OCI-LY7 (cell line): ENCODE results near the gene SUMO4. TPM values are rescaled to one million over a fixed set of nuclear protein-coding genes. Genes with fewer than 3 reads are reported as not detected.

Experiments
- BruUV-seq: library from RNA; stranded (reverse); fragments of 400-500 nt; replicated peaks from 2 replicates; lab custom pipeline; 2021; lab: Mats Ljungman, UMichigan
- CTCF ChIA-PET: fragments of 300-600 bp; sonication (Branson Sonifier 250); formaldehyde crosslinking; loops from one replicate; lab custom pipeline; 2022; ENCODE audit warnings: antibody characterized with exemption; ENCODE audit not compliant: unreplicated experiment; lab: Charles Lee
- POLR2A ChIA-PET: fragments of 300-600 bp; sonication (Branson Sonifier 250); formaldehyde crosslinking; loops from one replicate; lab custom pipeline; 2022; ENCODE audit warnings: antibody characterized with exemption; lab: Charles Lee
- DNase-seq: peaks from one replicate; pipeline ENCODE4 v3.0.0-alpha.2; 2015; ENCODE audit warnings: low spot score
- H2AFZ ChIP-seq: fragments of 200-600 bp; sonication (generic), shearing (Covaris generic); 2 replicates; pipeline ENCODE4 v1.6.1; 2014; ENCODE audit warnings: mild to moderate bottlenecking, antibody characterized with exemption, low read length, moderate library complexity
- H3K27ac ChIP-seq: fragments of 200-600 bp; sonication (generic); 2 replicates; pipeline ENCODE4 v1.5.1; 2014; ENCODE audit warnings: mixed run types, low read depth, mild to moderate bottlenecking, moderate library complexity, low read length, inconsistent platforms; ENCODE audit not compliant: poor library complexity, severe bottlenecking
- H3K36me3 ChIP-seq: fragments of 200-600 bp; sonication (generic); 2 replicates; pipeline ENCODE4 v1.6.1; 2014; ENCODE audit warnings: mild to moderate bottlenecking, antibody characterized with exemption, low read length, moderate library complexity, mixed read lengths; ENCODE audit not compliant: insufficient read depth
- H3K4me1 ChIP-seq: fragments of 200-600 bp; sonication (generic); 2 replicates; pipeline ENCODE4 v1.5.1; 2014; ENCODE audit warnings: mild to moderate bottlenecking, low read length; ENCODE audit not compliant: insufficient read depth, poor library complexity, severe bottlenecking
- H3K4me2 ChIP-seq: fragments of 200-600 bp; sonication (generic); 2 replicates; pipeline ENCODE4 v1.6.1; 2014; ENCODE audit warnings: mild to moderate bottlenecking, low read length
- H3K4me3 ChIP-seq: fragments of 200-600 bp; sonication (generic); 2 replicates; pipeline ENCODE4 v1.5.1; 2014; ENCODE audit warnings: mild to moderate bottlenecking, low read depth, low read length; ENCODE audit not compliant: poor library complexity, severe bottlenecking
- H3K79me2 ChIP-seq: fragments of 200-600 bp; sonication (generic); 2 replicates; pipeline ENCODE4 v1.6.1; 2016; ENCODE audit warnings: low read depth, mild to moderate bottlenecking, low read length, moderate library complexity, mixed read lengths; ENCODE audit not compliant: insufficient read depth
- H3K9me2 ChIP-seq: fragments of 200-600 bp; sonication (generic); 2 replicates; pipeline ENCODE4 v1.6.1; 2016; ENCODE audit warnings: mild to moderate bottlenecking, low read length, mixed read lengths; ENCODE audit not compliant: insufficient read depth
- H3K9me3 ChIP-seq: fragments of 200-600 bp; sonication (generic); 2 replicates; pipeline ENCODE4 v1.6.1; 2014; ENCODE audit warnings: mild to moderate bottlenecking, mixed run types, low read length, mixed read lengths
- H4K20me1 ChIP-seq: fragments of 200-600 bp; sonication (generic); 2 replicates; pipeline ENCODE4 v1.6.1; 2014; ENCODE audit warnings: mild to moderate bottlenecking, antibody characterized with exemption, low read length, moderate library complexity, mixed read lengths; ENCODE audit not compliant: insufficient read depth
- CTCF ChIP-seq: fragments of 200-600 bp; sonication (generic); conservative IDR thresholded peaks from 2 replicates; pipeline ENCODE4 v1.5.1; 2014; ENCODE audit warnings: mild to moderate bottlenecking, antibody characterized with exemption, low read length, moderate library complexity, mixed read lengths
- EZH2phosphoT487 ChIP-seq: fragments of 200-600 bp; sonication (generic); IDR thresholded peaks from 2 replicates; pipeline ENCODE4 v1.6.1; 2018; ENCODE audit warnings: low read depth, borderline replicate concordance, mild to moderate bottlenecking, mixed run types, antibody characterized with exemption, low read length, moderate library complexity, mixed read lengths
- intact Hi-C: fragments of 100-400 bp; cut with micrococcal nuclease; formaldehyde crosslinking; loops from one replicate; pipeline ENCODE4 v1.10.0; 2022; ENCODE audit not compliant: unreplicated experiment
- total RNA-seq, 2 experiments: library from RNA; depleted of rRNA in 1 of 2; stranded (reverse); fragments of >200 nt in 1 of 2; shearing (Covaris generic) in 1 of 2; gene quantifications; 2 replicates each; pipeline ENCODE4 v1.2.3, GENCODE V29; 2014 to 2022

Gene SUMO4
- total RNA-seq, 2 experiments from 2014 or later, result 3.2 to 3.6 TPM

- no peaks in the 10 kb centered on the region for H3K36me3 ChIP-seq
- ChIA-PET CTCF (interaction anchor here (0.7 to 1.4 kb wide), 3 partner anchors 32 to 402 kb away, joined by 3 to 5 read pairs (median 3); partner anchors contain the start of gene ZC3H12D), POLR2A (interaction anchor here (0.5 to 1.0 kb wide), 3 partner anchors 34 to 95 kb away, joined by 3 read pairs; no protein-coding TSS in a partner anchor)
- no peak overlapping the region for H2AFZ ChIP-seq
- no peaks in the 10 kb centered on the region for H3K9me2 ChIP-seq
- DNase-seq, result no peak
- intact Hi-C loops, result loop anchor here (2.0 kb wide), 1 partner anchor 117 kb away; the partner anchor contains the start of gene TAB2
- no peaks in the 10 kb centered on the region for H3K9me3 ChIP-seq
- no peak overlapping the region for H3K4me2 ChIP-seq
- no peak for TF ChIP-seq EZH2phosphoT487
- no peak for TF ChIP-seq CTCF
- H3K4me3 ChIP-seq, result no peak overlapping the region
- no peaks in the 10 kb centered on the region for H4K20me1 ChIP-seq
- H3K4me1 ChIP-seq, result peaks cover 7% of the 10 kb centered on the region
- H3K79me2 ChIP-seq, result no peaks in the 10 kb centered on the region
- no peak overlapping the region for H3K27ac ChIP-seq
- BruUV-seq, result no TSS peak
These were observed 33.3 kb downstream of the SUMO4 start for GRCh38 chr6:149433405-149433804.

- Histone ChIP-seq H3K9me2 (no peaks in the 10 kb centered on the region), H3K4me1 (peaks cover 7% of the 10 kb centered on the region), H3K36me3 (no peaks in the 10 kb centered on the region), H2AFZ (no peak overlapping the region), H3K9me3 (no peaks in the 10 kb centered on the region), H3K27ac (no peak overlapping the region), H3K4me2 (no peak overlapping the region), H3K4me3 (no peak overlapping the region), H4K20me1 (no peaks in the 10 kb centered on the region), H3K79me2 (no peaks in the 10 kb centered on the region)
- POLR2A ChIA-PET, result interaction anchor here (0.9 to 1.0 kb wide), 2 partner anchors 34 to 96 kb away, joined by 3 read pairs; no protein-coding TSS in a partner anchor
- TF ChIP-seq CTCF (no peak), EZH2phosphoT487 (no peak)
- BruUV-seq, result no TSS peak
- intact Hi-C loops, result loop anchor here (2.0 kb wide), 1 partner anchor 117 kb away; the partner anchor contains the start of gene TAB2
- DNase-seq, result no peak
- CTCF ChIA-PET, result interaction anchor here (0.7 to 1.4 kb wide), 3 partner anchors 32 to 403 kb away, joined by 3 to 5 read pairs (median 3); partner anchors contain the start of gene ZC3H12D
These were observed 33.8 kb downstream of the SUMO4 start for GRCh38 chr6:149433881-149434280.

- ChIA-PET POLR2A (interaction anchor here (0.6 kb wide), 1 partner anchor 17 kb away, joined by 3 read pairs; no protein-coding TSS in a partner anchor), CTCF (no interaction called here)
- Histone ChIP-seq H3K4me1 (peaks cover 7% of the 10 kb centered on the region), H3K36me3 (no peaks in the 10 kb centered on the region), H3K4me2 (no peak overlapping the region), H4K20me1 (no peaks in the 10 kb centered on the region), H3K9me2 (no peaks in the 10 kb centered on the region), H3K27ac (no peak overlapping the region), H3K9me3 (no peaks in the 10 kb centered on the region), H2AFZ (no peak overlapping the region), H3K4me3 (no peak overlapping the region), H3K79me2 (no peaks in the 10 kb centered on the region)
- TF ChIP-seq EZH2phosphoT487, result no peak
- no peak for TF ChIP-seq CTCF
- intact Hi-C loops, result no loop called here
- BruUV-seq, result no TSS peak
- DNase-seq, result no peak
These were observed 36.0 kb downstream of the SUMO4 start for GRCh38 chr6:149435919-149436586.
